ENCODE data around the gene ERC2. TPM values are rescaled to one million over a fixed set of nuclear protein-coding genes. Genes with fewer than 3 reads are reported as not detected.

The ERC2 gene
- total RNA-seq, 6 donors from 2014 or later = 0.67 to 14.7 (median 1.3) TPM

DNA sequence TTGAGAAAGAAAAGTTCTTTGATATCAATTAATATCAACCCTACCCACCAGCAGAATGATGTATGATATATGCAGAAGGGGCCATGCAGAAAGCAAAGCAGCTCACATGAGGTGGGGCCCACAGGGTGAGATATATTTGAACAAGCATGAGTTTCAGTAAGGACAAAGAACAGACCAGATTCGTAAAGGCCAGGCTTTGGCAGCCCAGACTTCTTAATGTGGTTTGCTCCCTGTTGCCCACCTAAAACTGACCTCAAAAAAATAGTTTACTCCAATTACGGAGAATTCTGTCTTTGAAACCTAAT, 725.5 kb downstream of the ERC2 start:
- DNase-seq (no peak), ATAC-seq (ENCODE audit: low FRiP score in 2 of 2) (no peak)
- Histone ChIP-seq H3K4me1 (no peaks in the 10 kb centered on the region), H3K27me3 (no peaks in the 10 kb centered on the region), H3K4me3 (no peak overlapping the region), H3K27ac (no peak overlapping the region), H3K36me3 (no peaks in the 10 kb centered on the region), H3K9me3 (no peaks in the 10 kb centered on the region)
- TF ChIP-seq POLR2A (IDR thresholded peaks at IDR 0.05) (no peak), EP300 (IDR thresholded peaks at IDR 0.05) (no peak), POLR2AphosphoS5 (IDR thresholded peaks at IDR 0.05) (no peak)
- 86 to 94% methylated on average over 2 of the region's 2 CpGs for WGBS, 2 donors

DNA sequence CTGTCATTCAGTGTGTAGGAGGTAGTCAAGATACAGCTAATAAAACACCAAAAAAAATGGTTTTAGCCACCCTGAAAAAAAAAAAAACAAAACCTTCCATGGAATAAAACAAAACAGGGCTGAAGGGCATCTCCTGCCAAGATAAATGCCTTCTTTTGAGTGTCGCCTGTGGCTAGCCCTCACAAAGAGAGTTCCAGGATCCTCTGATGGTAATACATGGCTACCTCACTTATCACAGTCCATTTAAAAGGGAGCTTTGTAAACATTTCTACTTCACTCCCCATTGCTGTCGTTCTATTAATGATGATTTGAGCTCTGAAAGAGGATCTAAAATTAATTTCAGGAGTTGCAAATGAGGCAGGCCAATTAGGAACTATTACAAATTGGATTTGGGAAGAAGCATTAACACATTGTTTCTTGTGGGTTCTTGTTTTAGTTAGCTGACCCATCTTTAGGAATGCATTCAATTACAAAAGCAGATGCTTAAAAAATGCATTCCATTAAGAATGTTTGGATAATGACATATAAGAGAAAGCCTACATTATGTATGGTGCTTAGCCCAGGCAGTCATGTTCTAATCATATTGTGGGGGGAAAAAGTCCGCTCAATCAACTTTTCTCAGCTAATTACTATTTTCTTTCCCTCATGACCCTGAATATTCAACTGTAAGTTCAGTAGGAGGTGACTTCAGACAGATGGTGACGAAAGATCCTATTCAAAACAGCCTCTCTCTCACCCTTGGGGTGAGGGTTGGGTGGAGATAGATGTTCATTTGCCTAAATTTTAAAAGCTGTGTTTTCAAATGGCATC, 726.0 kb downstream of the ERC2 start:
- H3K36me3 ChIP-seq = no peaks in the 10 kb centered on the region
- DNase-seq = no peak

DNA sequence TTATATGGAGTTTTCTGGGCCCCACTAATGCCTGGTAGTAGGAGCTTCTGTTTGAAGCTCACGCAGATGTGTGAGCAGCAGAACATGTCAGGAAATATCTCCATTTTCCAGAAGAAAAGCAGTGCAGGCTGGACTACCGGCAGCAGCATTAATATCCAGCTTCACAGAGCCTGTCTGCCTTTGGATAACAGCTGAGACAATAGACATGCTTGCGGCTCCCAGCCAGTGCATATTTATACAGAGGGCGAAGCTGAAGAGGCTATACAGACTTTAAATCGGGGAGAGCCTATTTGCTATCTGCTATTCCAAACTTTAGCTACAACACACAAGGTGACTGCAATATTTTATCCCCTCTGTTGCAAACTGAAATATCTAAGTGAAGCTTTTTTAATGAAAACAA, 731.1 kb downstream of the ERC2 start:
- Histone ChIP-seq H3K4me1 (no peaks in the 10 kb centered on the region), H3K27ac (no peak overlapping the region), H3K36me3 (no peaks in the 10 kb centered on the region), H3K9me3 (no peaks in the 10 kb centered on the region), H3K4me3 (no peak overlapping the region), H3K27me3 (no peaks in the 10 kb centered on the region)
- TF ChIP-seq POLR2A (IDR thresholded peaks at IDR 0.05) (no peak), EP300 (IDR thresholded peaks at IDR 0.05) (no peak), POLR2AphosphoS5 (IDR thresholded peaks at IDR 0.05) (no peak)
- TF ChIP-seq, protein P1, sequence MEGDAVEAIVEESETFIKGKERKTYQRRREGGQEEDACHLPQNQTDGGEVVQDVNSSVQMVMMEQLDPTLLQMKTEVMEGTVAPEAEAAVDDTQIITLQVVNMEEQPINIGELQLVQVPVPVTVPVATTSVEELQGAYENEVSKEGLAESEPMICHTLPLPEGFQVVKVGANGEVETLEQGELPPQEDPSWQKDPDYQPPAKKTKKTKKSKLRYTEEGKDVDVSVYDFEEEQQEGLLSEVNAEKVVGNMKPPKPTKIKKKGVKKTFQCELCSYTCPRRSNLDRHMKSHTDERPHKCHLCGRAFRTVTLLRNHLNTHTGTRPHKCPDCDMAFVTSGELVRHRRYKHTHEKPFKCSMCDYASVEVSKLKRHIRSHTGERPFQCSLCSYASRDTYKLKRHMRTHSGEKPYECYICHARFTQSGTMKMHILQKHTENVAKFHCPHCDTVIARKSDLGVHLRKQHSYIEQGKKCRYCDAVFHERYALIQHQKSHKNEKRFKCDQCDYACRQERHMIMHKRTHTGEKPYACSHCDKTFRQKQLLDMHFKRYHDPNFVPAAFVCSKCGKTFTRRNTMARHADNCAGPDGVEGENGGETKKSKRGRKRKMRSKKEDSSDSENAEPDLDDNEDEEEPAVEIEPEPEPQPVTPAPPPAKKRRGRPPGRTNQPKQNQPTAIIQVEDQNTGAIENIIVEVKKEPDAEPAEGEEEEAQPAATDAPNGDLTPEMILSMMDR (IDR thresholded peaks at IDR 0.05) = no peak
- no peak for DNase-seq
- 78 to 83% methylated on average over 5 of the region's 5 CpGs for WGBS, 2 donors
- ATAC-seq (ENCODE audit: low FRiP score in 2 of 2) = no peak

More for the DNA sequence above, 726.0 kb downstream of the ERC2 start:
- H3K4me1 ChIP-seq = no peaks in the 10 kb centered on the region
- 76 to 80% methylated on average over 4 of the region's 4 CpGs for WGBS, 2 donors
- H3K27me3 ChIP-seq = no peaks in the 10 kb centered on the region
- no peak overlapping the region for H3K4me3 ChIP-seq
- no peak for ATAC-seq (ENCODE audit: low FRiP score in 2 of 2)
- H3K27ac ChIP-seq = no peak overlapping the region
- TF ChIP-seq, protein P1 (IDR thresholded peaks at IDR 0.05) = no peak
- TF ChIP-seq POLR2A (IDR thresholded peaks at IDR 0.05) (no peak), POLR2AphosphoS5 (IDR thresholded peaks at IDR 0.05) (no peak), EP300 (IDR thresholded peaks at IDR 0.05) (no peak)
- no peaks in the 10 kb centered on the region for H3K9me3 ChIP-seq

DNA sequence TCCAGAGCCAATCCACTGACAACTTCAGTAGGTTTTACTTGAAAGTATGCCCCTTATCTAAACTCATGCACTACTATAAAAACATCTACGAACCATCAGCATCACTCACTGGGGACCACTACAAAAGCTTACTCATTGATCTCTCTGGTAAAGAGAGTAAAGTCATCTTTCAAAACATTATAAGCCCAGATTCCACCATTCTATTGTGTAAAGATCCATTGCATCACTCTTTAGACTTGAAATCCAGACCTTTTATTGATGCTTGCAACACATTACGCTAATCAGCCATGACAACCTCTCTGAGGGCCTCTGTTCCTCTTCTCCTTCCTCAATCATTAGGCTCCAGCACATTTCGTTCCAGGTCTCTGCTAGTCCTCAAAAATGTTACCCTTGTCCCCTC, 732.3 kb downstream of the ERC2 start:
- Histone ChIP-seq H3K9me3 (no peaks in the 10 kb centered on the region), H3K27ac (no peak overlapping the region), H3K27me3 (no peaks in the 10 kb centered on the region), H3K4me1 (no peaks in the 10 kb centered on the region), H3K36me3 (no peaks in the 10 kb centered on the region), H3K4me3 (no peak overlapping the region)
- ATAC-seq (ENCODE audit: low FRiP score in 2 of 2) (no peak), DNase-seq (no peak)
- TF ChIP-seq POLR2A (IDR thresholded peaks at IDR 0.05) (no peak), POLR2AphosphoS5 (IDR thresholded peaks at IDR 0.05) (no peak), EP300 (IDR thresholded peaks at IDR 0.05) (no peak)
- TF ChIP-seq, protein P1 (IDR thresholded peaks at IDR 0.05) = no peak
- 67 to 75% methylated on average over 3 of the region's 3 CpGs for WGBS, 2 donors

DNA sequence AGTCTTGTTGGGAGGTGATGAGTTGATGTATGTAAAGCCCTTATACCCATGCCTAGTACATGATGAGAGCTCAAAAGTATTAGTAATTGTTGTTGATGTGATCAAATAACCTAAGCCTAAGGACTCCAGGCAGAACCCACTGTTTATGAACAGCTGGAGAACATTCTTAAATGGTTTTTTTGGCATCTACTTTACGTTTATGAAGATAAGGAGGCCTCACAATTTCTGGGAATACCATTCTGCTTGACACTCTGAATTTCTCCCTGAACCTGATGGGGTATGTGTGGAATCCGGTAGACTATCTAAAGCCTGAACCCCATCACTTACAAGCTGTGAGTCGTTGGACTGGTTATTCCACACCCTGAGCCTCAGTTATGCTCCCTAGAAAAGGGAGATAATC, 736.5 kb downstream of the ERC2 start:
- H3K27ac ChIP-seq = no peak overlapping the region
- no peak overlapping the region for H3K4me3 ChIP-seq
- 71 to 73% methylated on average over 3 of the region's 3 CpGs for WGBS, 2 donors
- TF ChIP-seq, protein P1 (IDR thresholded peaks at IDR 0.05) = no peak
- TF ChIP-seq EP300 (IDR thresholded peaks at IDR 0.05) (no peak), POLR2AphosphoS5 (IDR thresholded peaks at IDR 0.05) (no peak), POLR2A (IDR thresholded peaks at IDR 0.05) (no peak)
- no peaks in the 10 kb centered on the region for H3K9me3 ChIP-seq
- H3K36me3 ChIP-seq = no peaks in the 10 kb centered on the region
- H3K27me3 ChIP-seq = no peaks in the 10 kb centered on the region
- H3K4me1 ChIP-seq = no peaks in the 10 kb centered on the region
- DNase-seq (no peak), ATAC-seq (ENCODE audit: low FRiP score in 2 of 2) (no peak)

Data from upper lobe of left lung (tissue), 6 donors.